Pancreas (tissue), 10 donors: ENCODE measurements around the gene KLHL12. TPM values are rescaled to one million over a fixed set of nuclear protein-coding genes. Genes with fewer than 3 reads are reported as not detected.

ENCODE experiments used
- ATAC-seq, 4 donors: fragments of 200-7000 bp; cut with Tn5 transposase; one replicate each; pipeline versions ENCODE4 v1.8.0 to v1.9.1; 2020; ENCODE audit warnings: mild to moderate bottlenecking in 4 of 4, moderate library complexity in 4 of 4
- DNase-seq, 6 donors: peaks; one replicate each; pipeline ENCODE4 v3.0.0-alpha.2; 2020
- FAIRE-seq: peaks from 2 replicates; lab custom pipeline; 2012; peaks lifted over from hg19 to GRCh38; lab: Jason Lieb, UNC
- H3K27ac ChIP-seq, 4 donors: fragments of 200-600 bp; sonication (generic); 1 replicate in 3 of 4; 2 replicates in 1 of 4; pipeline versions ENCODE4 v1.5.0 to v1.8.0; 2020
- H3K27me3 ChIP-seq, 4 donors: fragments of 200-600 bp; one replicate each; pipeline ENCODE4 v1.8.0; 2021
- H3K36me3 ChIP-seq, 3 donors: fragments of 200-600 bp; sonication (generic) in 1 of 3; one replicate each; pipeline versions ENCODE4 v1.5.0 to v1.8.0; 2020 to 2021
- H3K4me1 ChIP-seq, 3 donors: fragments of 200-600 bp; one replicate each; pipeline ENCODE4 v1.8.0; 2021
- H3K4me3 ChIP-seq, 4 donors: fragments of 200-600 bp; sonication (generic) in 2 of 4; one replicate each; pipeline versions ENCODE4 v1.5.0 to v1.8.0; 2020 to 2021
- H3K9me3 ChIP-seq, 4 donors: fragments of 200-600 bp; one replicate each; pipeline ENCODE4 v1.8.0; 2021
- WGBS, 2 donors: extraction: QIAGEN DNeasy Blood & Tissue Kit; methylation state at CpG; one replicate each; pipeline ENCODE4 v1.1.7; 2013; 5-methylcytosine and 5-hydroxymethylcytosine counted together
- intact Hi-C, 3 donors: fragments of 100-400 bp; cut with DNase I; formaldehyde crosslinking; loops; one replicate each; pipeline versions ENCODE4 v1.11.1 to v1.14.2; 2022
- polyA plus RNA-seq, 2 donors: library from polyadenylated mRNA; stranded (reverse); fragments of 200-250 nt; gene quantifications; one replicate each; pipeline ENCODE4 v1.2.3, GENCODE V29; 2013
- total RNA-seq, 6 donors: library from RNA; stranded (reverse); fragmentation: NEBNext Ultra II Directional in 4 of 6; extraction: Animal tissue kit (Norgen Biotek cat#: 25700) in 4 of 6; gene quantifications; one replicate each; pipeline versions ENCODE4 v1.2.1 to v1.2.4, GENCODE V29; 2021 to 2023
- TF ChIP-seq, protein P1 (sequence below), 4 donors: fragments of 200-600 bp; sonication (generic) in 3 of 4; IDR thresholded peaks; one replicate each; pipeline versions ENCODE4 v1.5.0 to v1.8.0; 2021; ENCODE audit warnings: antibody characterized with exemption in 4 of 4
- donor health status: healthy with polysubstance abuse.
- donor health status: DM: no; HTN: no; CAD: no; lungs with moderate emphysema.
- donor health status: DM: no; HTN: no; CAD: no.
- donor health status: control.
- donor health status: control.
- donor health status: Bipolar disorder and iron deficiency.
- donor health status: DM: yes; HTN: yes; CAD: no.
- donor health status: DM: no; HTN: no; CAD: no.
- donor health status: DM: no; HTN: no; CAD: no.
- donor health status: DM: yes; HTN: yes; CAD: no.

The KLHL12 gene
- total and polyA plus RNA-seq, 8 donors, result 8.2 to 17.8 (median 11.7) TPM

GRCh38 chr1:202953392-202953791, 26.4 kb upstream of the KLHL12 start:
- intact Hi-C loops, result no loop called here
- Histone ChIP-seq H3K4me3 (no peak overlapping the region), H3K9me3 (no peaks in the 10 kb centered on the region), H3K4me1 (peaks cover 5 to 31% (median 26%) of the 10 kb centered on the region in 3 donors), H3K27ac (peak overlapping the region in 2 of 4 donors; percentile 11 to 27), H3K36me3 (peaks cover 0 to 6% (median 3%) of the 10 kb centered on the region in 3 donors), H3K27me3 (no peaks in the 10 kb centered on the region)
- TF ChIP-seq, protein P1, sequence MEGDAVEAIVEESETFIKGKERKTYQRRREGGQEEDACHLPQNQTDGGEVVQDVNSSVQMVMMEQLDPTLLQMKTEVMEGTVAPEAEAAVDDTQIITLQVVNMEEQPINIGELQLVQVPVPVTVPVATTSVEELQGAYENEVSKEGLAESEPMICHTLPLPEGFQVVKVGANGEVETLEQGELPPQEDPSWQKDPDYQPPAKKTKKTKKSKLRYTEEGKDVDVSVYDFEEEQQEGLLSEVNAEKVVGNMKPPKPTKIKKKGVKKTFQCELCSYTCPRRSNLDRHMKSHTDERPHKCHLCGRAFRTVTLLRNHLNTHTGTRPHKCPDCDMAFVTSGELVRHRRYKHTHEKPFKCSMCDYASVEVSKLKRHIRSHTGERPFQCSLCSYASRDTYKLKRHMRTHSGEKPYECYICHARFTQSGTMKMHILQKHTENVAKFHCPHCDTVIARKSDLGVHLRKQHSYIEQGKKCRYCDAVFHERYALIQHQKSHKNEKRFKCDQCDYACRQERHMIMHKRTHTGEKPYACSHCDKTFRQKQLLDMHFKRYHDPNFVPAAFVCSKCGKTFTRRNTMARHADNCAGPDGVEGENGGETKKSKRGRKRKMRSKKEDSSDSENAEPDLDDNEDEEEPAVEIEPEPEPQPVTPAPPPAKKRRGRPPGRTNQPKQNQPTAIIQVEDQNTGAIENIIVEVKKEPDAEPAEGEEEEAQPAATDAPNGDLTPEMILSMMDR (IDR thresholded peaks at IDR 0.05), result no peak
- ATAC-seq (no peak), FAIRE-seq (no peak), DNase-seq (no peak)

DNA sequence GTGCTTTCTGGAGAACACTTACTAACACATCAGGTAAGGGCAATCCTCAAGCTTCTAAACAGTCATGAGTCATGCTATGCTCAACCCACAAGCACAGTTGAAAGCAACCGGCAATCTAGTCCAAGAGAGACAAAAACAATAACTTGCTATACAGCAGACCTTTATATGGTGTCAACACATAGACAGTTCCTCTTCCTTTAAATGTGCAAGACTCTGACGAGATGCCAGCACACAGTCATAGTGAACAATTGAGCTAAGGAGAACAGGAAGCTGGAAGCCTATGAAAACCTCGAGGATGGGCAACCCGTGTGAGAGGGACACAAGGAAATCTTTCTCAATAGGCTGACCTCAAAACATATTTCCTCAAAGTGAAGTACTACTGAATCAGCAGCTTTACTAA, 25.8 kb upstream of the KLHL12 start:
- H3K4me1 ChIP-seq, result peaks cover 5 to 31% (median 26%) of the 10 kb centered on the region in 3 donors
- peak in 1 of 6 donors; percentile 64 for DNase-seq
- WGBS, 2 donors, result 69 to 78% methylated on average over 4 of the region's 4 CpGs
- no peaks in the 10 kb centered on the region for H3K27me3 ChIP-seq
- H3K36me3 ChIP-seq, result peaks cover 0 to 11% (median 5%) of the 10 kb centered on the region in 3 donors
- H3K27ac ChIP-seq, result peak overlapping the region in 2 of 4 donors; percentile 38 to 55
- peak in 3 of 4 donors; percentile 12 to 79 (median 73) for ATAC-seq
- FAIRE-seq, result no peak
- no peaks in the 10 kb centered on the region for H3K9me3 ChIP-seq
- H3K4me3 ChIP-seq, result no peak overlapping the region
- intact Hi-C loops, result no loop called here
- TF ChIP-seq, protein P1 (IDR thresholded peaks at IDR 0.05), result no peak

GRCh38 chr1:202952099-202952498, 25.1 kb upstream of the KLHL12 start:
- FAIRE-seq (no peak), DNase-seq (no peak), ATAC-seq (no peak)
- peaks cover 0 to 18% (median 5%) of the 10 kb centered on the region in 3 donors for H3K36me3 ChIP-seq
- intact Hi-C loops, result no loop called here
- peak overlapping the region in 2 of 4 donors; percentile 38 to 55 for H3K27ac ChIP-seq
- H3K4me3 ChIP-seq, result no peak overlapping the region
- WGBS, 2 donors, result 92 to 95% methylated on average over 1 of the region's 1 CpG
- peaks cover 4 to 30% (median 26%) of the 10 kb centered on the region in 3 donors for H3K4me1 ChIP-seq
- H3K27me3 ChIP-seq, result no peaks in the 10 kb centered on the region
- TF ChIP-seq, protein P1 (IDR thresholded peaks at IDR 0.05), result no peak
- no peaks in the 10 kb centered on the region for H3K9me3 ChIP-seq

DNA sequence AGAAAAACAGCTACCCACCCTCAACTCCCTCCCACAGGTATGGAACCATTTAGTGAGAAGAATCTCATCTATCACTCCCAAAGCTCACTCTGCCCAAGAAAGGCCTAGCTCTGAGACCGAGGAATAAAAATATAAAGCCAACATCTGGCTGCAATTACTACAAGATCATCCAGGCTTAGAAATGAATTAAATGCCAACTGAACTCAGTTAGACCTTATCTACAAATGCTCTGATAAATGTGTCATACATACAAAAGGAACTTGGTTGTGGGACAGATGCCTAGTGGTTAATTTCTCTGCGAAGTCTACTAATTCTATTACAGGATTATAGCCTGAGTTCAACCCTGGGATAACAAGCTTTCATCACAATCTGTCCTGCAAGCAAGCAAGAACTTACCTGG, 24.4 kb upstream of the KLHL12 start:
- H3K4me3 ChIP-seq, result no peak overlapping the region
- TF ChIP-seq, protein P1 (IDR thresholded peaks at IDR 0.05), result no peak
- WGBS, 2 donors, result 35 to 46% methylated on average over 2 of the region's 2 CpGs
- H3K36me3 ChIP-seq, result peaks cover 0 to 25% (median 5%) of the 10 kb centered on the region in 3 donors
- peaks cover 0 to 23% (median 23%) of the 10 kb centered on the region in 3 donors for H3K4me1 ChIP-seq
- intact Hi-C loops, result no loop called here
- no peak for DNase-seq
- no peak for FAIRE-seq
- no peak overlapping the region for H3K27ac ChIP-seq
- no peaks in the 10 kb centered on the region for H3K27me3 ChIP-seq
- no peaks in the 10 kb centered on the region for H3K9me3 ChIP-seq
- ATAC-seq, result no peak

DNA sequence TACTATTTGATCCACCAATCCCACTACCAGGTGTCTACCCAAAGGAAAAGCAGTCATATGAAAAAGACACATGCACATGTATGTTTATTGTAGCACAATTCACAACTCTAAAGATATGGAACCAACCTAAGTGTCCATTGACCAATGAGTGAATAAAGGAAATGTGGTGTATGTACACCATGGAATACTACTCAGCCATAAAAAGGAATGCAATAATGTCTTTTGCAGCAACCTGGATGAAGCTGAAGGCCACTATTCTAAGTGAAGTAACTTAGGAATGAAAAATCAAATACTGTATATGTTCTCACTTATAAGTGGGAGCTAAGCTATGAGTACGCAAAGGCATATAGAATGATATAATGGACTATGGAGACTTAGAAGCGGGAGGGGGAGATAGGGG, 18.4 kb upstream of the KLHL12 start:
- DNase-seq (no peak), ATAC-seq (no peak), FAIRE-seq (no peak)
- intact Hi-C loops, result no loop called here
- Histone ChIP-seq H3K36me3 (peaks cover 4 to 73% (median 39%) of the 10 kb centered on the region in 3 donors), H3K9me3 (no peaks in the 10 kb centered on the region), H3K4me3 (no peak overlapping the region), H3K4me1 (no peaks in the 10 kb centered on the region), H3K27ac (no peak overlapping the region), H3K27me3 (no peaks in the 10 kb centered on the region)
- TF ChIP-seq, protein P1 (IDR thresholded peaks at IDR 0.05), result no peak
- 98 to 99% methylated on average over 2 of the region's 2 CpGs for WGBS, 2 donors
